ENCODE results near the gene CFAP77.
"Not testable (repeated sequence)": the region's sequence is repeated elsewhere in the genome, so short reads cannot be mapped to it uniquely, and the experiment has no call there.

The CFAP77 gene

DNA sequence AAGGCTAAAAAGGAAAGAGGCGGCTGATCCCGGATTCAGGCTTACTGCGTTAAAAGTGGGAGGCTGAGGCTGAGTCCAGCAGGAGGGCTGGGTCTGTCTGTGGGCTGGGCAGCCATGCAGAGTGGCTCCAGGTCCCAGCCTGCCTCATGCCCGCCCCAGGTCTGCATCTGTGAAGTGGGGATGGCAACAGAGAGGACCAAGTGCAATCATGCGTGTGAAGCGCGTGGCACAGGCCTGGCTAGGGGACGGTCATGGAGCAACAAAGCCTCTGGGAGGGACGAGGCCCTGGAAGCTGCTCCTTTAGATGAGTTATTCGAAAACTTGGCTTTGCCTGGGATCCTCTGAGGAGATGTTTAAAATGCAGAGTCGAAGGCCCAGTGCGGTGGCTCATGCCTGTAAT lies 142.0 kb downstream of the CFAP77 start:
- DNase-seq, result no peak

DNA sequence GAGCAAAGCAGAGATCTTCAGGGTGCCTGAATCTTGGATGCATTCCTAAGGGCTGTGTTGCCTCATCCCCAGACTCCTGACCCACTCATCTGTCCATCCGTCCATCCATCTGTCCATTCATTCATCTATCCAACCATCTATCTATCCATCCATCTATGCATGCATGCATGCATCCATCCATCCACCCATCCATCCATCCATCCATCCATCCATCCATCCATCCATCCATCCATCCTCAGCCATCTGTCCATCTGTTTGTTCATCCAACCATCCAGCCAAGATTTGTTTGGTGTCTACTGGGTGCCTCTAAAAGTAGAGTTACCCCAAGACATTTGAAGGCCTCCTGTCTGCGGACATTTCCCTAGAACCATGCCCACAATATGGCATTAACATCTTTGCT lies 144.7 kb downstream of the CFAP77 start:
- DNase-seq, result no peak

DNA sequence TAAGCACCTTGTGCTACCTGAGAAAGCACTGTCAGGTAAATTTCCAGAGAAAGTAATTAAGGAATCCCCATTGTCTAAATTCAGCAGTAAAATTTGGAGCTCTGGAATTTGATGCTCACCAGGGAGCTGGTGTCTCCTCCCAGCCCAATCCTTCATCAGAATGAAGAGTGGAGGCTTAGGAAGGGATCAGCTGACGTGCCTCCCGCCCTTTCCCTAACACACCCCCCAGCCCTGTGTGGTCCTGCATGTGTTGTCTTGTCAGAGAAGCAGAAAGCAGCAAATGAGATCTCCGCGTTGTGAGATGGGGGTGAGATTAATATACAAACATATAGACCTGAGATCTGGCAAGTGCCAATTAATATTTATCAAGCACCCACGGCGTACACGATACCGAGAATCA lies 145.5 kb downstream of the CFAP77 start:
- DNase-seq, result no peak

DNA sequence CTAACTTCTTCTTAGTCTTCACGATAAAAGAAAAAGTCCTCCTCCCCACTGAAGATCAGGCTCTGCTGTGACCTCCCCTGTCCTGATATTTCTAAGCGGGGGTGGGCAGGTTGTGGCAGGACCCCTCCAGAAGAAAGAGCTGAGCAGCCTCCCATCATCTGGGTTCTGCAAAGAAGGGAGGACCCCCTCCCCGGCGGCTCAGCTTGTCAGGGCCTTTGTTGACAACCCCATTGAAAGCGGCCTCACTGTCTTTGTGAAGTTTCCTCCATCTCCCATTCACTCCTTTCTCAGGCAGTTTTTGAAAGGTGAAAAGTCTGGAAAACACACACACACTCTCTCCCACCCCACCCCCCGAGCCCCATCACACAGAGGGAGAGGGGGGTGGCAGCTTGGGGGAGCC lies 146.2 kb downstream of the CFAP77 start:
- DNase-seq, result no peak

DNA sequence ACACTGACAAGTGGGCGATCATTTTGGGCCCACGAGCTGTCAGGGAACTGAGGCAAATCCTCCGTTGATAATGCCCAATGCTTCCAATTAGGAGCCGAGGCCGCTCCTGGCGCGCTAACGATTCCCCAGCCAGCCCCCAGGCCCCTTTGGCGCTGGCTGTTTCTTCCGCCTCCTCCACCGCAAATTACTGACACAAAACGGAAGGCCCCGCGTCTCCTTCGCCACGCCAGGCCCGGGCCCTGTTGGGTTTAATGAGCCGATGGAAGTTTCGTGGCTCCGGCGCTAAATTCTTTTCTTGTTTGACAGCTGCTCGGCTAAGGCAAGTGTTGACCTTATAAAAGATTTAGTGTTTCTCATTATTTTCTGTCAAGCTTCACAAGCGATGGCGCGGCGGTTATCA lies 146.7 kb downstream of the CFAP77 start:
- no peak for DNase-seq

DNA sequence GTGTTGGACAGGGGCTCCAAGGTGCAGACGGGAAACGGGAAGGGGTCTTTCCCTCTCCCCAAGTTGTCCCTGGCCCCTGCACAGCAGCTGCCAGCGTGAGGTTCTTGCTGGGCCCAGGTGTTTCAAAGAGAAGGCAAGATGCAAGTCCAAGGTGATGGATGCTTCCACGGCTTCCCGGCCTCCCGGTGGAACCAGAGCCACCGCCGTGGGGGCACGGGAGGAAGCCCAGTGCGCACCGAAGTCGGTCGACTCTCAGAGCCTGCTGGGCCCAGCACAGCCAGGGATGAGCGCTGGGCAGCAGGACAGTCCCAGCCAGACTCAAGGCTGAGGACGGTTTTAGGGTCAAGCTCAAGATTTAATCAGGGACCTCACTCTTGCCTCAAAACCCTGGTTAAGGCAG lies 147.1 kb downstream of the CFAP77 start:
- DNase-seq, result no peak

DNA sequence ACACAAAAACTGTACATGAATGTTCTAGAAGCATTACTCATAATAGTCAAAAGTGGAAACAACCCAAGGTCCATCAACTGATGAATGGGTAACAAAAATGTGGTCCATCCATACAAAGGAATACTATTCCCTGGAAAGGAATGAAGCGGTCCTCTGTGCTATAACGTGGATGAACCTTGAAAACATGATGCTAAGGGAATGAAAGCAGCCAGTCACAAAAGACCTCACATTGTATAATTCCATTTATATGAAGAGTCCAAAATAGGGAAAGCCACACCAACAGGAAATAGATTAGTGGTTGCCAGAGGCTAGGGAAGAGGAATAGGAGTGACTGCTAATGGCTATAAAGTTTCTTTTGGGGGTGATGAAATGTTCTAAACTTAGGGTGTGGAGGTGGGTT lies 149.7 kb downstream of the CFAP77 start:
- DNase-seq, result no peak

DNA sequence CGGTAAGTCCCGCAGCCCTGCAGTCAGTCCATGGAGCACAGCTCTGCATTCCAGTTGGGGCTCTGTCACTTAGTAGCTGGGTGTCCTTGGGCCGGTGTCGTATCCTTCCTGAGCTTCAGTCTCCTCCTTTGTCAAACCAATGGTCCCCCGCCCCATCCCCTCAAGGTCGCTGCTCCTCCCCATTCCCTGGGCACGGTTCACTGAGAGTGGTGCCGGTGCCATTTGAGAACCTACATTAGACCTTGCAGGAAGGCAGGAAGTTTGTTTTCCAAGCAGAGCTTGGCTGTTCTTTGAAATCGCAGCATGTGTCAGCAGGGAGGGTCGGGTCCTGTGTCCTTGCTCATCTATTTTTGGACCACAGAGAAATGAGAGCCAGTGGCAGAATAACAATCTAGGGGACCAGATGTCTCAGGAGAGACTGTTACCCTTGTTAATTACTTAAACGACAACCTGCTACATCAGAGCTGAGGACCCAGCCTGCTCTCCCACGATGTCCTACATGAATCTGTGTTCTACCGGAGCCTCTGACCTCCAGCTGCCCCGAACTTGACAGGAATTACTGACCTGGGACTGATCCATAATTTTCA lies 150.7 kb downstream of the CFAP77 start:
- DNase-seq, result no peak

DNA sequence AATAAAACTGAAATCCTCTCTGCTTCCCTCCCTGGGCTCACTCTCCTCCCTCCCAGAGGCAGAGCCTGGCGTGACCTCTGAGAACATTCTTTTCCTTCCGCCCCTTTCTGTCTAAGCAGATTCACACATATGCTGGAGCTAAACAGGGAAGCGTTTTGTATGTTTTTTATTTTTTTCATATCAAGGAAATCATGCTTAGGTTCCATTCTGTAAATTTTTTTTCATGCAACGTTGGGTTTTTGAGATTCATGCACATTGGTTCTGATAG lies 152.2 kb downstream of the CFAP77 start:
- DNase-seq, result no peak

DNA sequence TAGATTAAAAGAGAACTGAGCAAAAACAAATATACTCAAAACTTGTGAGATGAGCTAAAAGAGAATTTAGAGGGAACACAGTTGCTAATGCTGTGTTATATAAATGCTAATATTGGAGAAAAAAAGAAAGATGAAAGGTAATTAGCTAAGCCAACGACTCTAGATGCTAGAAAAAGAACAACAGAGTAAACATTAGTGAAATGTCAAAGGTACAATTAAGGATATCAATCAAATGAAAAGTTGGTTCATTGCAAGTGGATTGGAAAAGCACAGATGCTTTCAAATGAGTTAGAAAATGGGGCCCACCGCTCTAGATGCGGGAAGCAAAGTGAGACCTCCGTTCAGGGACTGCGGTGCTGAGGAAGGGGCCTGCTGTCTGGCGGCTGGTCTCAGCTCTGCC lies 154.5 kb downstream of the CFAP77 start:
- DNase-seq, result no peak

DNA sequence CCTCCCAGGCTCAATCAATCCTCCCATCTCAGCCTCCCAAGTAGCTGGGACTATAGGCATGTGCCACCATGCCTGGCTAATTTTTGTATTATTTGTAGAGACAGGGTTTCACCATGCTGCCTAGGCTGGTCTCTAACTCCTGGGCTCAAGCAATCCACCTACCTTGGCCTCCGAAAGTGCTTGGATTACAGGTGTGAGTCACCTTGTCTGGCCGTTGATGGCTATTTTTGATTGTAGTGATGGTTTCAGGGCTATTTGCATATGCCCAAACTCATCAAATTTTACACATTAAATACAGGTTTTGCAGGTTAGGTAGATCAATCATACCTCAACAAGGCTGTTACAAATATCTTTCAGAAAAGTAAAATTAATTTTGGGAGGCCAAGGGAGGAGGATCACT lies 158.8 kb downstream of the CFAP77 start:
- not testable (repeated sequence) for DNase-seq

DNA sequence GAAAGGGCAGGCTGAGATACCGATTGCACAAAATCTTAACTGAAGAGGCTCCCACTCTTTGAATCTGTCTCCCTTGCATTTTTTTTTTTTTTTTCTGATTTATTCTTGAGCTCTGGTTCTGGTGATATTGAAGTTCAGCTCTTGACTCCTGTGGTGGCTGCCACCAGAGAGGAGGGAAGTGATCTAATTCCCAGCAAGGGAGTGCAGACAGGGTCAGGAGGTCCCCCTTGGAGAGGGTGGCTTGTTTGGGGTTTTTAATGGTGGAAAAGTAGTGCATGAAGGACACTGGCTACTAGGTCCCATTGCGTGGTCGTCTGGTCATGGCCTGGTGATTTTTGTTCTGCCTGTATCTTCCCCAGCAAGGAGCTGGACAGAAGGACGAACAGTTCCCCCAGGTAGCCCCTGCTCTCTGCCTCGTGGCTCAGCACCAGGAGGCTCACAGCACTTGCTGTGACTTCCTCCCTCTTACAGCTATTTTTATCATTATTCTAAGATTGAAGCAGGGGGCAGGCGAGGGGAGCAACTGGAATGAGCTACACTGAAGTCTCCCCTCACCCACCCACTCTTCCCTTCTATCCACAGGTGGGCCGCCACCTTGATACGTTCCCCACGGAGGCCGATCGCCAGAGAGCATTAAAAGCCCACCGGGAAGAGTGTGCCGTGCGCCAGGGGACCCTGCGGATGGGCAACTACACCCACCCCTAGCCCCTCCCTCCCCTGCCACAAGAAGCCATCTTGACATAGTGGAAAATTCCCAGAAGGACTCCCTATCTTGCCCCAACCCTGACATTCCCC lies 162.0 kb downstream of the CFAP77 start:
- no peak for DNase-seq

DNA sequence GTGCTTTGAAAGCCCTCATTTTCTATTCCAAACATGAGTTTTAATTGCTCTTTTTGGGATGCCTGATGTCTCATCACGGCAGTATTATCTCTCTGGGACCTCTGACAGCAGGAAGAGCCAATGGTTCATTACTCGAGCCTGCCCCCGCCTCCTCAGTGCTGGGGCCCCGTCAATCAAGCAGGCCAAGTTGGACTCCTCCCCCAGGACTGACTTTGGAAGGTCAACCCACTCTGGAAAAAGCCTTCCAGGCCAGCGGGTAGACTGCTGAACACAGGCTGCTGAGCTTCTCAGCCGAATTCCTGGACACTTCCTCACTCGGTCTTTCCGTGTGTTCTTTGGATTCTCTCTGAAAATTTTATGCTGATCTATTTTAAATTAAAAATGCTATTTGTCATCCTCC lies 162.9 kb downstream of the CFAP77 start:
- no peak for DNase-seq

DNA sequence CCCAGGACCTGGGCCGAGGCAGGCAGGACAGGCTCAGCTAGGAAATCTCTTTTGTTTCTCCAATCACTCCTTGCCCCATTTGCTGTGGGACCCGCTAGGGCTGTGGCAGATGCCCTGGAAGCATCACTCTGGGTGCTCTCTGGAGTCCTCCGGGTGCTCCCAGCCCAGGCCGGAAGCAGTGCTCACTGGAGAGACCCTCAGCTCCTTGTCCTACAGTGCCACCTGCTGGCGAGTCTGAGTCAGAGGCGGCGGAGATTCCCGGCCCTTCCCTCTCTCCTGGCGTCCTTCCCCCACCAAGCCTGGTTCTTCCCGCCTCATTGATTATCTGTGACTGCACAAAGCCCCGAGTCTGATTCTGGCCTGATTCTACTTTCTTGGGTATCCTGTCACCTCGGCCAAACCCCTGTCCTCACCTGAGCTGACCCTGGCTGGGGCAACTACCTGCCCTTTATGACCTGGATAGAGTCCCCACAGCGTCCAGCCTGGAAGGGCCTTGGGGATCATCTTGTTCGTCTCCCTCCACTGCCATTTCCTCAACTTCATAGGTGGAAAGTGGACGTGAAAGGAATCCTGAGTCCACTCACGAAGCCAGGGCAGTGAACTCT lies 165.1 kb downstream of the CFAP77 start:
- peak; percentile 96 for DNase-seq

DNA sequence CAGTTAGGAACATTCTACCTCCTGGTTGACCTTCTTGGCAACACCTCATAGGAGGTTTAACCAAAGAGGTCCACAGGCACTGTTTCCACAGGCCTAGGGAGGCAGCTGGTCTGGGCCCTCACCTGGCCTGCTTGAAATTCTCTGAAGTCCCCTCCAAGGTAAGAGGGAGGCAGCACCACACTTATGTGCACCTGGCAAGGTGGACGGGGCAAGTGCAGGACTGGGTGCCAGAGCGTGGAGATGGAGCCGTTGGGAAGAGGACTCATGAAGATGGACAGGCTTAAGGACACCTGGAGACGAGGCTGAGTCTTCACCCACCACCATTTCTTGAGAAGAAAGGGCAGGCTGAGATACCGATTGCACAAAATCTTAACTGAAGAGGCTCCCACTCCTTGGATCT lies 165.8 kb downstream of the CFAP77 start:
- no peak for DNase-seq

DNA sequence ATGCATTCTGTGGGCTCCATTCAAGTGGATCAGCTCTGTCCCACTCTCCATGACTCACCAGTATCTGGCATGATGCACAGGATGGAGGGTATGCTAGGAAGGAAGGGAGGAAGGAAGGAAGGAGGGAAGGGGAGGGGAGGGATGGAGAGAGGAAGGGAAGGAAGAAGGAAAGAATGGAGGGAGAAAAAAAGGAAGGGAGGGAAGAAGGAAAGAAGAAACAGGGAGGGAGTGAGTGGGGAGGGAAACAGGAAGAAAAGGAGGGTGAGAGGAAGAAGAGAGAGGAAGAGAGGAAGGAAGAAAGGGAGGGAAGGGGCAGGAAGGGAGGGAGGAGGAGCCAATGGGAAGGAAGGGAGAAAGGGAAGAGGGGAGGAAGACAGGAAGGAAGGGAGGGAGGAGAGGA lies 167.1 kb downstream of the CFAP77 start:
- no peak for DNase-seq

DNA sequence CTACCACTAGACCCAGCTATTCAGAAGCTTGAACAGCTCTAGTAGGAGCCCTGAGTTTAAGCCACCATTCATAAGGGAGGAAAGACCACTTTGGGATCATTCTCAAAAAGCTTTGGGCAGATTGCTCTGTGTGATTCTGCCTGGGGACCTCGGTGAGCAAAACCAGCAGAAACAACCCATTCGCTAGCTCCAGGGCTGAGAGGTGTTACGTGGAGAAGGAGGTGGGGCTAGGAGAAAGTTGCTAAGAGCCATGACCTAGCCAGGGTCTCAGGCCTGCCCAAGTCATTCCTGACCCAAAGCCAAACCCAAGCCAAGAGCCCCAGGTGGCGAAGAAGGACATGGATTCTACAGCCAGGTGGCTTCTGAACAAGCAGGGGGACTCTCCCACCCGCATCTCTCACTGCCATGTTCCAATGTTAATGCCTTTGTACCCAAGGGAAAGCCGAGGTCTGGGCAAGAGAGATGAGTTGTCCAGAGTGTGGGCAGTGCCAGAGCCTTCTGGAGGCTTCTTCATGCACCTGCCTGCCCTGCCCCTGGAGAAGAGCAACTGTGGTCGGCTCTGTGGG lies 168.4 kb downstream of the CFAP77 start:
- DNase-seq, result no peak

DNA sequence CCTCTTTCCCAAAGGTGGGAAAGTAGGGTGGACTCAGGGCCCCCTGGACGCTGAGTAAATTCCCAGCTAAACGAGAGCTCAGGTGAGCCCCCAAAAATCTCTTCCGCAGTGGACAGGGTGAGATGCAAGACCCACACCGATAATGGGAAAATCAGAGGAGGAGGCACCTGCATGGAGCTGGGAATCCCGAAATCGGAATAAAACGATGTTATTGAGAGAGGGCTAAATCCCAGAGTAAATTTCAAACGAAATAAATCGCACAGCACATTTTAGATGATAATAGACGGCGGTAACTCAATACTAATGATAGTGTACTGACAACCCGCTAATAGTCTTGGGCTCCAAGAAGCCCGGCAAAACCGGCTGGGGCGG lies 169.4 kb downstream of the CFAP77 start:
- DNase-seq, result no peak

DNA sequence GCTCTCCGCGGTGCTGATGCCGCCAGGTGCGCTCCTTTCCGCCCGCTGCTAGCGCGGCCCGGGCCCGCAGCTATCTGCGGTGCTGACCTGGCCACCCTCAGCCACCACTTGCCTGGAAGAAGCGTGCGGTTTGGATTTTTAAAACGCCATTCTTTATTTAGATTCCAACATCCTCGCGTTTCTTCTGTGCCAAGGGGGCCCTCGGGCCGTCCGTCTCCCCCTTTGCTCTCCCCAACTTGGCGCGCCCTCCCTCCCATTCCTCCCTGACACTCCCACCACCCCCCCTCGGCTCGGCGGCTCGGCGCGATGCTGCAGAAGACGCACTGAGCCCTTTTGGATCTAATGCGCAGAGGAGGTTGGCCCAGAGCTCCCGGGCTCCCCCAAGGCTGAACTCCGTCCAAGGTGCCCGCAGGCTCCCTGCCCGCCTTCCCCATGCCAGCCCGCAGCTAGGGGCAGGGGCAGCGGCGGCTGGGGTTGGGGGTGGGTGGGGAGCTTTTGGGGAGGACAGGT lies 172.3 kb downstream of the CFAP77 start, which contains the start of gene BARHL1:
Gene BARHL1, plus strand, starts transcription at position 331 of the 510 bp plus-strand sequence. CDS start 192 bp downstream, outside the sequence.
- DNase-seq, result no peak

DNA sequence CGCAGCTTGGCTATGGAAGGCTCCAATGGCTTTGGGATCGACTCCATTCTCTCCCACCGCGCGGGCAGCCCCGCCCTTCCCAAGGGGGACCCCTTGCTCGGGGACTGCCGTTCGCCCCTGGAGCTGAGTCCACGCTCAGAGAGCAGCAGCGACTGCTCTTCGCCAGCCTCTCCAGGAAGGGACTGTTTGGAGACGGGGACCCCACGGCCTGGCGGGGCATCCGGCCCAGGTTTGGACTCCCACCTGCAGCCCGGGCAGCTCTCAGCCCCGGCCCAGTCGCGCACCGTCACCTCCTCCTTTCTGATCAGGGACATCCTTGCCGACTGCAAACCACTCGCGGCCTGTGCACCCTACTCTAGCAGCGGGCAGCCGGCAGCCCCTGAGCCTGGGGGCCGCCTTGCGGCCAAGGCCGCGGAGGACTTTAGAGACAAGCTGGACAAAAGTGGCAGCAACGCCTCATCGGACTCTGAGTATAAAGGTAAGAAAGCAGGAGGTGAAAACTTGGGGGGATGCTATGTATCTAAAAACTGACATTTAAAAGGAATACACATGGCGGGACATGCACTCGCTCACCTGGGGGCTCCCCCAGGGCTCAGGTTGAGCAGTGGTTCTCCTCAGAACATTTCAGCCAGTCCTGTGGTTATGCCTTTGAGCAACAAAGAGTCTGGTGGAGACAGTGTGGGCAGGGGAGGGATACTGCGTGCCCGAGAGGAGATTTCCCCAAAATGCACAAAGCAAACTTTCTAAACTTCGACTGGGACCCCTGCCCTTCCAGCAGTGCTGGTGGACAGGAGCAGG lies 173.0 kb downstream of the CFAP77 start:
- no peak for DNase-seq

DNA sequence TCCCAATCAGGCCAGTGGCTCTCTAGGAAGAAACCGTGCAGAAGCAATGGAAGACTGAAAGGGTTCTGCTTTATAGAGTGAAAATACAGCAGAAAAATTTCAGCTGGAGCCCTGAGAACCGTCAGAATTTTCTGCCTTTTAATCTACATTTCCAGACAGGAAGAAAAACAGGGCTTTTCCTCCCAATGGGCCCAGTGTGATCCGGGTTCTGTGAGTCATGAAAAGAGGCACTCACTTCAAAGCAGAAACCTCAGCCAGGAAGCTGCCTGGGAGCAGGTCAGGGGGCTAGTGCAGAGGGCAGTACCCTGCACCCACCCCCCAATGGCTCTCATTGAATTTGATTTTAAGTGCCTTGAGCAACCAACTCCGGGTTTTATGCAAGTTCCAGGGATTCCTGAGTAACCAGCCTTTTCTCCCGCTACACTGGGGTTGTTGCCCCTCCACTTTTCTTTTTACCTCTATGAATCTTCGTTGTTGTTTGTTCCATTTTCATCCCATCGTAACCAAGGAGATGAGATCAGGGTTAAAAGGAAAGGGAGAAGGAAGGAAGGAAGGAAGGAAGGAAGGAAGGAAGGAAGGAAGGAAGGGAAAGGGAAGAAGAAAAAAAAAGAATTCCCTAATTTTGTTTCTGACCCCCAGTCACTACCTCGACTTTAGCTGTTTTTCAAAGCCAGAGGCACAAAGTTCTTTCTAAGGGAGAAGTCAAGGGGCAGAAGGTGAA lies 173.7 kb downstream of the CFAP77 start:
- no peak for DNase-seq

All from 8988T (cell line).